CD4-positive, CD25-positive, alpha-beta regulatory T cell (primary cell): ENCODE measurements around the gene FILIP1L. TPM values are rescaled to one million over a fixed set of nuclear protein-coding genes. Genes with fewer than 3 reads are reported as not detected.
A peak's percentile ranks its signal among the peaks of the same experiment; 100 is the strongest.

Experiments
- ATAC-seq, 2 donors: fragments of 150-1000 bp; cut with Tn5 transposase; one replicate each; pipeline ENCODE4 v1.10.0; 2021; ENCODE audit warnings: low read depth in 2 of 2, moderate number of reproducible peaks in 2 of 2, moderate library complexity in 1 of 2
- DNase-seq, 3 donors: peaks; one replicate each; pipeline versions ENCODE4 v3.0.0 to v3.0.0-alpha.2; 2012 to 2022; ENCODE audit warnings: mixed read lengths in 1 of 3
- H3K27ac ChIP-seq: one replicate; pipeline ENCODE4 v1.7.0; 2013; ENCODE audit warnings: mild to moderate bottlenecking, low read length; ENCODE audit not compliant: insufficient read depth, poor library complexity, severe bottlenecking
- H3K27me3 ChIP-seq: one replicate; pipeline ENCODE4 v1.7.0; 2013; ENCODE audit warnings: low read length; ENCODE audit not compliant: control insufficient read depth, insufficient read depth
- H3K36me3 ChIP-seq: one replicate; pipeline ENCODE4 v1.7.0; 2013; ENCODE audit warnings: mild to moderate bottlenecking, low read length, moderate library complexity; ENCODE audit not compliant: control insufficient read depth, insufficient read depth
- H3K4me1 ChIP-seq: 2 replicates; pipeline ENCODE4 v1.7.0; 2013; ENCODE audit warnings: mild to moderate bottlenecking, low read length; ENCODE audit not compliant: insufficient read depth, control insufficient read depth, poor library complexity, severe bottlenecking
- H3K4me3 ChIP-seq: one replicate; pipeline ENCODE4 v1.7.0; 2013; ENCODE audit warnings: low read depth, mild to moderate bottlenecking, low read length, moderate library complexity
- H3K9me3 ChIP-seq, 2 experiments: 1 replicate in 1 of 2; 2 replicates in 1 of 2; pipeline ENCODE4 v1.7.0; 2013; ENCODE audit warnings: low read length in 2 of 2, mild to moderate bottlenecking in 1 of 2, moderate library complexity in 1 of 2; ENCODE audit not compliant: control insufficient read depth in 2 of 2
- H3K27ac Mint-ChIP-seq, 3 donors: one replicate each; pipeline ENCODE4 v1.8.0; 2020 to 2022; ENCODE audit warnings: mild to moderate bottlenecking in 3 of 3, mixed read lengths in 3 of 3, moderate library complexity in 2 of 3
- H3K27me3 Mint-ChIP-seq: one replicate; pipeline ENCODE4 v1.8.0; 2022; ENCODE audit warnings: mild to moderate bottlenecking, mixed read lengths
- H3K36me3 Mint-ChIP-seq: one replicate; pipeline ENCODE4 v1.8.0; 2020; ENCODE audit warnings: mixed read lengths
- H3K4me1 Mint-ChIP-seq, 4 donors: one replicate each; pipeline ENCODE4 v1.8.0; 2020 to 2022; ENCODE audit warnings: mixed read lengths in 4 of 4, mild to moderate bottlenecking in 1 of 4
- H3K4me3 Mint-ChIP-seq, 4 donors: one replicate each; pipeline ENCODE4 v1.8.0; 2020 to 2022; ENCODE audit warnings: mild to moderate bottlenecking in 4 of 4, mixed read lengths in 4 of 4, moderate library complexity in 3 of 4
- H3K9me3 Mint-ChIP-seq, 7 donors: one replicate each; pipeline ENCODE4 v1.8.0; 2020 to 2022; ENCODE audit warnings: mixed read lengths in 7 of 7, mild to moderate bottlenecking in 3 of 7, moderate library complexity in 2 of 7
- polyA plus RNA-seq, 4 donors: library from polyadenylated mRNA; unstranded; fragments of 300-500 nt; fragmentation: Illumina TruSeq; gene quantifications; one replicate each; pipeline ENCODE4 v1.2.3, GENCODE V29; 2021
- total RNA-seq: library from RNA; stranded (reverse); gene quantifications from one replicate; pipeline ENCODE4 v1.2.3, GENCODE V29; 2022

The FILIP1L gene
- total and polyA plus RNA-seq, 5 donors from 2014 or later: 0.37 to 1.0 (median 0.65) TPM; not detected in 2

- H3K27ac ChIP-seq: no peak overlapping the region
- DNase-seq: no peak
- peaks cover 0 to 6% (median 0%) of the 10 kb centered on the region in 4 donors for H3K4me1 Mint-ChIP-seq
- H3K36me3 ChIP-seq: no peaks in the 10 kb centered on the region
- no peaks in the 10 kb centered on the region for H3K36me3 Mint-ChIP-seq
- peak overlapping the region in 1 of 3 donors; percentile 57 for H3K27ac Mint-ChIP-seq
- H3K4me3 ChIP-seq: no peak overlapping the region
- H3K27me3 ChIP-seq: no peaks in the 10 kb centered on the region
- H3K9me3 ChIP-seq: no peaks in the 10 kb centered on the region
- H3K9me3 Mint-ChIP-seq: no peaks in the 10 kb centered on the region
- no peak overlapping the region for H3K4me3 Mint-ChIP-seq
- ATAC-seq: no peak
- H3K27me3 Mint-ChIP-seq: no peaks in the 10 kb centered on the region
- no peaks in the 10 kb centered on the region for H3K4me1 ChIP-seq
Measured at GRCh38 chr3:99984668-99985067, 129.6 kb downstream of the FILIP1L start.

GRCh38 chr3:99984139-99984538 is 130.2 kb downstream of the FILIP1L start:
- no peak overlapping the region for H3K4me3 Mint-ChIP-seq
- H3K9me3 ChIP-seq: no peaks in the 10 kb centered on the region
- peaks cover 0 to 7% (median 0%) of the 10 kb centered on the region in 4 donors for H3K4me1 Mint-ChIP-seq
- no peak overlapping the region for H3K27ac ChIP-seq
- H3K27me3 ChIP-seq: no peaks in the 10 kb centered on the region
- H3K4me3 ChIP-seq: no peak overlapping the region
- no peaks in the 10 kb centered on the region for H3K4me1 ChIP-seq
- H3K36me3 Mint-ChIP-seq: no peaks in the 10 kb centered on the region
- no peaks in the 10 kb centered on the region for H3K36me3 ChIP-seq
- H3K27ac Mint-ChIP-seq: no peak overlapping the region
- no peak for DNase-seq
- no peak for ATAC-seq
- no peaks in the 10 kb centered on the region for H3K9me3 Mint-ChIP-seq
- H3K27me3 Mint-ChIP-seq: no peaks in the 10 kb centered on the region

- H3K9me3 ChIP-seq: no peaks in the 10 kb centered on the region
- H3K27ac ChIP-seq: no peak overlapping the region
- Mint-ChIP-seq H3K27me3 (no peaks in the 10 kb centered on the region), H3K27ac (no peak overlapping the region), H3K9me3 (no peaks in the 10 kb centered on the region), H3K36me3 (no peaks in the 10 kb centered on the region), H3K4me1 (peaks cover 0 to 11% (median 1%) of the 10 kb centered on the region in 4 donors), H3K4me3 (no peak overlapping the region)
- no peaks in the 10 kb centered on the region for H3K27me3 ChIP-seq
- ATAC-seq (no peak), DNase-seq (no peak)
- H3K36me3 ChIP-seq: no peaks in the 10 kb centered on the region
- no peak overlapping the region for H3K4me3 ChIP-seq
- no peaks in the 10 kb centered on the region for H3K4me1 ChIP-seq
Measured at GRCh38 chr3:99982650-99983049, 131.7 kb downstream of the FILIP1L start.

DNA sequence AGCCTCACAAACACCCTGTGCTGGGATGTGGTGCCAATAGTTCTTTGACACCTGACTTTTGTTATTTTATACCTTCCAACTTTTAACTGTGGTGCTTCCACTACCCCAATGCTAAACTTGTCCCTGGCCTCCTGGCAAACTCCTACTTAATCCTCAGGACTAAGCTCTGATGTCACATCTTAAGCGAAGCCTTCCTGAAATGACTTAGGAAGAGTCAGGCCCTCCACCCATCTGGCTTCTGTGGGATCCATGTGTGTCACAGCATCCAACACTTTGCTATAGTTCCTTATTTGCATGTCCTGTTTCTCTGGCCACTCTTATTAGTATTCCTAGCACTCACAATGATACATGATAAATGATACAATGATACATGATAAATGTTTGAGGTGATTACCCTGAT is 133.2 kb downstream of the FILIP1L start:
- no peaks in the 10 kb centered on the region for H3K9me3 ChIP-seq
- no peaks in the 10 kb centered on the region for H3K4me1 ChIP-seq
- no peak for DNase-seq
- H3K27me3 Mint-ChIP-seq: no peaks in the 10 kb centered on the region
- no peak overlapping the region for H3K27ac ChIP-seq
- ATAC-seq: no peak
- H3K27ac Mint-ChIP-seq: no peak overlapping the region
- H3K27me3 ChIP-seq: no peaks in the 10 kb centered on the region
- no peaks in the 10 kb centered on the region for H3K36me3 ChIP-seq
- H3K4me1 Mint-ChIP-seq: peaks cover 0 to 11% (median 1%) of the 10 kb centered on the region in 4 donors
- H3K4me3 Mint-ChIP-seq: no peak overlapping the region
- no peak overlapping the region for H3K4me3 ChIP-seq
- H3K36me3 Mint-ChIP-seq: peaks cover 4% of the 10 kb centered on the region
- H3K9me3 Mint-ChIP-seq: peaks cover 0 to 4% (median 0%) of the 10 kb centered on the region in 7 donors

DNA sequence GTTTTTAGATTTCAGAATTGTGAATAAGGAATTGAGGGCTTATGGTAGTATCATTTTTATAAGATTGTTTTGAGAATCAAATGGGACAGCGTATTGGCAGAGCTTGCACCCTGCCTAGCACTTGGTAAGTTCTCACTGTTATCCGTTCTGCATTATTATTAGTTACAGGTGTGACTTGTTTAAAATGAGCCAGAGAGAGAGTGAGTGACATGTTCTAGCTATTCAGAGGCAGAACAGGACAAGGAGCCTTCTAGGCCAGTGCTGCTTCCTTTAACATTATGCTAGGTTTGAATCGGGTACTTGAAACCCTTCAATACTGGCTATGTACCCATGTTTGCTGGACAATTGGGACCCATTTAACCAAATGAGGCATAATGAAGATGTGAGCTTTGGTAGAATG is 133.7 kb downstream of the FILIP1L start:
- Mint-ChIP-seq H3K27ac (no peak overlapping the region), H3K9me3 (peaks cover 0 to 4% (median 0%) of the 10 kb centered on the region in 7 donors), H3K36me3 (peaks cover 4% of the 10 kb centered on the region), H3K27me3 (no peaks in the 10 kb centered on the region), H3K4me1 (peaks cover 0 to 11% (median 1%) of the 10 kb centered on the region in 4 donors), H3K4me3 (no peak overlapping the region)
- no peaks in the 10 kb centered on the region for H3K9me3 ChIP-seq
- no peaks in the 10 kb centered on the region for H3K27me3 ChIP-seq
- H3K27ac ChIP-seq: no peak overlapping the region
- no peak overlapping the region for H3K4me3 ChIP-seq
- DNase-seq (no peak), ATAC-seq (no peak)
- H3K36me3 ChIP-seq: no peaks in the 10 kb centered on the region
- no peaks in the 10 kb centered on the region for H3K4me1 ChIP-seq

DNA sequence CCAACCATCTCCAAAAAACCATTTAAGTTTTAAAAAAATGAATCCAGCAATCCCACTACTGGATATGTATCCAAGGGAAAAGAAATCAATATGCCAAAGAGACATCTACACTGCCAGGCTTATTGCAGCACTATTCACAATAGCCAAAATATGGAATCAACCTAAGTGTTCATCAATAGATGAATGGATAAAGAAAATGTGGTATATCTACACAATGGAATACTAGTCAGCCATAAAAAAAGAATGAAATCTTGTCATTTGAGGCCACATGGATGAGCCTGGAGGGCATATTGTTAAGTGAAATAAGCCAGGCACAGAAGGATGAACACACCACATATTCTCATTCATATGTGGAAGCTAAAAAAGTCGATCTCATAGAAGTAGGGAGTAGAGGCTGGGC is 136.1 kb downstream of the FILIP1L start:
- H3K27ac ChIP-seq: no peak overlapping the region
- H3K27me3 Mint-ChIP-seq: no peaks in the 10 kb centered on the region
- H3K4me1 ChIP-seq: no peaks in the 10 kb centered on the region
- no peak overlapping the region for H3K4me3 Mint-ChIP-seq
- no peak overlapping the region for H3K27ac Mint-ChIP-seq
- H3K4me1 Mint-ChIP-seq: peaks cover 0 to 7% (median 1%) of the 10 kb centered on the region in 4 donors
- peaks cover 0 to 4% (median 0%) of the 10 kb centered on the region in 7 donors for H3K9me3 Mint-ChIP-seq
- peaks cover 4% of the 10 kb centered on the region for H3K36me3 Mint-ChIP-seq
- no peaks in the 10 kb centered on the region for H3K27me3 ChIP-seq
- no peaks in the 10 kb centered on the region for H3K9me3 ChIP-seq
- no peak overlapping the region for H3K4me3 ChIP-seq
- ATAC-seq (no peak), DNase-seq (no peak)
- no peaks in the 10 kb centered on the region for H3K36me3 ChIP-seq

DNA sequence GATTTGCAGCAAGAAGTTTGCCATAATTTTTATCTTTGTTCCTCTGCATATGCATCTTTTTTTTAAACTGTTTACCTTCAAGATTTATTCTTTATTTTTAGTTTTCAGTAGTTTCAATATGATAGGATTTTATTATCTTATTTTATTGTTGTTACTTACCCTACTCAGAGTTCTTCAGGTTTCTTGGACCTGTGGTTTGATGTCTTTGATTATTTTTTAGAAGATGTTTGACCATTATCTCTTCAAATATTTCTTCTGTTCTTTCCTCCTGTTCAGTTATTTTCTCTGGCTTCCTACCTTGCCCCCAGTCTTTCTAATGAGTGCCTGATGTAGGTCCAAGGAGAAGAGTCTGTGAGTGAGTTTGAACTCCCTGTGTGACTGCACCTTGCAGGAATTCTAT is 137.7 kb downstream of the FILIP1L start:
- no peak overlapping the region for H3K27ac Mint-ChIP-seq
- peaks cover 4% of the 10 kb centered on the region for H3K36me3 Mint-ChIP-seq
- H3K4me1 Mint-ChIP-seq: peaks cover 0 to 12% (median 1%) of the 10 kb centered on the region in 4 donors
- ATAC-seq: no peak
- Histone ChIP-seq H3K27ac (no peak overlapping the region), H3K36me3 (no peaks in the 10 kb centered on the region), H3K9me3 (no peaks in the 10 kb centered on the region), H3K4me1 (no peaks in the 10 kb centered on the region), H3K27me3 (no peaks in the 10 kb centered on the region), H3K4me3 (no peak overlapping the region)
- H3K9me3 Mint-ChIP-seq: peaks cover 0 to 4% (median 0%) of the 10 kb centered on the region in 7 donors
- no peaks in the 10 kb centered on the region for H3K27me3 Mint-ChIP-seq
- H3K4me3 Mint-ChIP-seq: no peak overlapping the region
- DNase-seq: no peak

GRCh38 chr3:99974989-99975388 is 139.3 kb downstream of the FILIP1L start:
- Mint-ChIP-seq H3K27me3 (no peaks in the 10 kb centered on the region), H3K36me3 (peaks cover 4% of the 10 kb centered on the region), H3K4me1 (peaks cover 0 to 13% (median 6%) of the 10 kb centered on the region in 4 donors), H3K4me3 (no peak overlapping the region), H3K9me3 (peaks cover 0 to 4% (median 0%) of the 10 kb centered on the region in 7 donors), H3K27ac (no peak overlapping the region)
- no peaks in the 10 kb centered on the region for H3K4me1 ChIP-seq
- H3K4me3 ChIP-seq: no peak overlapping the region
- H3K27me3 ChIP-seq: no peaks in the 10 kb centered on the region
- no peaks in the 10 kb centered on the region for H3K9me3 ChIP-seq
- DNase-seq (no peak), ATAC-seq (no peak)
- H3K27ac ChIP-seq: no peak overlapping the region
- no peaks in the 10 kb centered on the region for H3K36me3 ChIP-seq
